Hematopoietic multipotent progenitor cell treated with erythropoietin and hydrocortisone succinate and interleukin-3 and kit ligand, for 17 days (in vitro differentiated cells): ENCODE measurements around the gene RPL18A.

ENCODE experiments used
- DNase-seq: peaks from one replicate; pipeline ENCODE4 v3.0.0-alpha.2; 2015; ENCODE audit warnings: low spot score

RPL18A gene

DNA sequence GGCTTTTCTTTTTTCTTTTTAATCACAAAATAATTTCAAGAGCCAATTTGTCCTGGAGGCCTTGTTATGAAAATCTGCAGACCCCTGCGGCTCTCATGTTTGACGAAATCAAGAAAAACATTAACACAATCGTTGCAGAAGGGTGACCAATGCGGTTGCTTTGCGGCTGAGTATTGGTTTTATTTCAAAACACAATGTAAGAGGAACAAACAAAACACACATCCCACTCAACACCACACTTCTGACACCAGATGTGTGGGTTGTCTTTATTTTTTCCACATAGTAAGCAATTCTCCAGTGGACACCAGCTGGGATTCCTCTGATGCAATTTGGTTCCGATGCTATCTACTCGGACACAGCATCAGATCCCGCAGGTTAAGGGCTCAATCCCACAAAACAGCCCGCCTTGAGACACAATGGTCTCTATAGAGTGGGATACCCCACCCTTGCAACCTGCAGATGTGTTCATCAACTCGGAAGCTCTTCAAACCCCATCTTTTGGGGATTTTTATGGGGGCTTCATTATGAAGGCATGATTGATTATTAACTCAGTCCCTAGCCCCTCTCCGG is 51.2 kb downstream of the RPL18A start:
- DNase-seq = no peak
